Panc1 (cell line): ENCODE results near the gene PCBP4.

Experiments
- CTCF ChIP-seq: fragments of 450-650 bp; IDR thresholded peaks from 2 replicates; pipeline ENCODE4 v1.5.1; 2017; ENCODE audit warnings: mild to moderate bottlenecking
- POLR2AphosphoS5 ChIP-seq: IDR thresholded peaks from 2 replicates; pipeline ENCODE4 v1.6.1; 2012; ENCODE audit warnings: mild to moderate bottlenecking, low read depth, low read length, moderate library complexity
- REST ChIP-seq, 2 experiments: IDR thresholded peaks; 2 replicates each; pipeline ENCODE4 v1.6.1; 2011 to 2012; ENCODE audit warnings: low read depth in 2 of 2, control low read depth in 1 of 2, low read length in 1 of 2, mild to moderate bottlenecking in 1 of 2, moderate library complexity in 1 of 2; ENCODE audit not compliant: insufficient read depth in 1 of 2
- TCF7L2 ChIP-seq: IDR thresholded peaks from 2 replicates; pipeline ENCODE4 v1.6.1; 2011; ENCODE audit warnings: mild to moderate bottlenecking, low read depth, low read length, inconsistent platforms

GRCh38 chr3:51921081-51921578 is 46.1 kb downstream of the PCBP4 start:
- no peak for TF ChIP-seq CTCF
- no peak for TF ChIP-seq POLR2AphosphoS5
- TF ChIP-seq TCF7L2 = no peak
- TF ChIP-seq REST (IDR thresholded peaks at IDR 0.05; ENCODE audit: insufficient read depth in 1 of 2, low read depth in 2 of 2, low read length in 1 of 2) = no peak
